ENCODE measurements around the gene OGFR.

The OGFR gene

DNA sequence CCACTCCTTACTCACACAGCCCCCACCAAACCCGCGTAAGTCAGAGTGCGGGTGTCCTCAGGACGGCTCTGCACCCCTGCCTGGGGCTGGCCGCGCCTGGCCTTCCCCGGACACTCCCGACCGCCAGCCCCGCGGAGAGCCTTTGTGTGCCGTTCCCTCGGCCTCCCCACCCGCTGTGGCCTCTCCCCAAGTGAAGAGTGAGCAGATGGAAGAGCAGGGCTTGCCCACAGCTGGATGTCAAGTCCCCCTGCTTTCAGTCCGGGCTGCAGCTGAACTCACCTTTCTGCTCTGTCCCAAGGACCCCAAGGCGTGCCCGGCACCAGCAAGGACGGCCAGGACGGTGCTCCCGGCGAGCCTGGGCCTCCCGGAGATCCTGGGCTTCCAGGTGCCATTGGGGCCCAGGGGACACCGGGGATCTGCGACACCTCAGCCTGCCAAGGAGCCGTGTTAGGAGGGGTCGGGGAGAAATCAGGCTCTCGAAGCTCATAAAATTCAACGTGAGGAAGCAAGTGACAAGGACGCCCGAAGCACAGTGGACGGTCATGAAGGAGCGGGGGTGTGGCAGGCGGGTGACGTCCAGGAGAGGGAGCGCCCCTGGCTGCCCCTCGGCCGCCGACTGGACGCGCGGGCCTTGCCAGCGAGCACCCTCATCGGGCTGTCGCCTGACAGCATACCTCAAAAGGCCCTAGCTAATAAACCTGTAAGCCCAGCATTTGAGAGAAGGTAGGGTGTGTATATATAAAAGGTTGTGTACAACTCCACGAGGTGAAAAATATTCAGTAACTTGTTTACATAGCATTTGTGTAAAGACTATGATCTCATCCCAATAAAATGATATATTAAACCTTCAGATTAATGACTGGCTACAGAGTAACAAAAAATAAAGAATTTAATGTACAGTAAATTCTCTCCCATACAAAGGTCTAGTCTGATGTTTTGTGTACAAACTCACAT, 35.9 kb downstream of the OGFR start:
- H3K4me1 ChIP-seq (ENCODE audit: control insufficient read depth, insufficient read depth, low read length): 0 out of 2 replicates have a peak, but pooled peaks cover 3% of the 10 kb centered on the region
- ChIA-PET CTCF (interaction anchor here (0.6 kb wide), 1 partner anchor 15 kb away, joined by 3 read pairs; no protein-coding TSS in a partner anchor), POLR2A (no interaction called here)
- no peaks in the 10 kb centered on the region for H3K9me3 ChIP-seq (ENCODE audit: control insufficient read depth, insufficient read depth, low read depth, low read length)
- no peak overlapping the region for H3K4me3 ChIP-seq (ENCODE audit: low read depth, low read length)
- peaks cover 0 to 46% of the 10 kb centered on the region in 2 experiments; a peak in 2 of 3 replicates for H3K36me3 ChIP-seq (ENCODE audit: control insufficient read depth in 2 of 2, insufficient read depth in 1 of 2, low read length in 2 of 2)
- TF ChIP-seq SCRT2 (tag by site-specific recombination; IDR thresholded peaks at IDR 0.05) (0 out of 2 replicates have a peak, but pooled peaks have one; percentile 27), ZIC2 (tag by site-specific recombination; IDR thresholded peaks at IDR 0.05) (peak; percentile 93), ZNF341 (tag by site-specific recombination; IDR thresholded peaks at IDR 0.05; ENCODE audit: low read depth) (0 out of 2 replicates have a peak, but pooled peaks have one; percentile 33)
- TF ChIP-seq, protein P1, sequence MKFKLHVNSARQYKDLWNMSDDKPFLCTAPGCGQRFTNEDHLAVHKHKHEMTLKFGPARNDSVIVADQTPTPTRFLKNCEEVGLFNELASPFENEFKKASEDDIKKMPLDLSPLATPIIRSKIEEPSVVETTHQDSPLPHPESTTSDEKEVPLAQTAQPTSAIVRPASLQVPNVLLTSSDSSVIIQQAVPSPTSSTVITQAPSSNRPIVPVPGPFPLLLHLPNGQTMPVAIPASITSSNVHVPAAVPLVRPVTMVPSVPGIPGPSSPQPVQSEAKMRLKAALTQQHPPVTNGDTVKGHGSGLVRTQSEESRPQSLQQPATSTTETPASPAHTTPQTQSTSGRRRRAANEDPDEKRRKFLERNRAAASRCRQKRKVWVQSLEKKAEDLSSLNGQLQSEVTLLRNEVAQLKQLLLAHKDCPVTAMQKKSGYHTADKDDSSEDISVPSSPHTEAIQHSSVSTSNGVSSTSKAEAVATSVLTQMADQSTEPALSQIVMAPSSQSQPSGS (tag by site-specific recombination; IDR thresholded peaks at IDR 0.05; ENCODE audit: low read depth): no peak
- no peak overlapping the region for H3K27ac ChIP-seq (ENCODE audit: extremely low read depth, low read depth, low read length)

- Histone ChIP-seq H3K4me3 (ENCODE audit: low read depth, low read length) (no peak overlapping the region), H3K36me3 (ENCODE audit: control insufficient read depth in 2 of 2, insufficient read depth in 1 of 2, low read length in 2 of 2) (peaks cover 0 to 45% of the 10 kb centered on the region in 2 experiments; a peak in 2 of 3 replicates), H3K4me1 (ENCODE audit: control insufficient read depth, insufficient read depth, low read length) (0 out of 2 replicates have a peak, but pooled peaks cover 3% of the 10 kb centered on the region), H3K27ac (ENCODE audit: extremely low read depth, low read depth, low read length) (no peak overlapping the region), H3K9me3 (ENCODE audit: control insufficient read depth, insufficient read depth, low read depth, low read length) (no peaks in the 10 kb centered on the region)
- CTCF ChIA-PET: interaction anchor here (0.6 to 1.1 kb wide), 3 partner anchors 18 to 342 kb away, joined by 3 to 5 read pairs (median 3); no protein-coding TSS in a partner anchor
- TF ChIP-seq ZNF239 (tag by site-specific recombination; IDR thresholded peaks at IDR 0.05): no peak
- no peak for TF ChIP-seq ZNF580 (tag by site-specific recombination; IDR thresholded peaks at IDR 0.05)
- TF ChIP-seq ZNF658 (tag by site-specific recombination; IDR thresholded peaks at IDR 0.05): no peak
- no peak for TF ChIP-seq ZNF571 (tag by site-specific recombination; IDR thresholded peaks at IDR 0.05)
- TF ChIP-seq ZBTB20 (tag by site-specific recombination; IDR thresholded peaks at IDR 0.05): no peak
- TF ChIP-seq PRDM1 (tag by site-specific recombination; IDR thresholded peaks at IDR 0.05): no peak
- TF ChIP-seq TRIM28 (IDR thresholded peaks at IDR 0.05; ENCODE audit: borderline replicate concordance, low read length): no peak
- TF ChIP-seq ZNF23 (tag by site-specific recombination; IDR thresholded peaks at IDR 0.05; ENCODE audit: borderline replicate concordance): no peak
- POLR2A ChIA-PET: no interaction called here
Observed at GRCh38 chr20:62841705-62842212, 37.1 kb downstream of the OGFR start.

DNA sequence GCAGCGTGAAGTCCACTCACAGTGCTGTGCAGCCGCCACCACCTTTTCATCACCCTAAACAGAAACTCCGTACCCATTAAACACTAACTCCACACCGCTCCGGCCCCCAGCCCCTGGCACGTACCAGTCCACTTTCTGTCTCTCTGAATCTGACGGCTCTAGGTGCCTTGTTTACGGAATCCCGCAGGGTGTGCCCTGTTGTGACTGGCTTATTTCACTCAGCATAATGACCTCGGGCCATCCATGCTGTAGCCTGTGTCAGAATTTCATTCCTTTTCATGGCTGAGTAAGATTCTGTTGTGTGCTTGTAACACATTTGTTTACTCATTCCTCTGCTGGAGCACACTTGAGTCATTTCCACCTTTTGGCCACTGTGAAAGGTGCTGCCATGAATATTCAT, 39.0 kb downstream of the OGFR start:
- no peak overlapping the region for H3K4me3 ChIP-seq (ENCODE audit: low read depth, low read length)
- ChIA-PET CTCF (no interaction called here), POLR2A (no interaction called here)
- H3K36me3 ChIP-seq (ENCODE audit: control insufficient read depth in 2 of 2, insufficient read depth in 1 of 2, low read length in 2 of 2): peaks cover 0 to 37% of the 10 kb centered on the region in 2 experiments; a peak in 2 of 3 replicates
- H3K27ac ChIP-seq (ENCODE audit: extremely low read depth, low read depth, low read length): no peak overlapping the region
- TF ChIP-seq, protein P1 (tag by site-specific recombination; IDR thresholded peaks at IDR 0.05; ENCODE audit: low read depth): no peak
- TF ChIP-seq ZNF146 (tag by site-specific recombination; IDR thresholded peaks at IDR 0.05) (peak; percentile 78), ZNF600 (tag by site-specific recombination; IDR thresholded peaks at IDR 0.05) (peak; percentile 56), ZSCAN23 (tag by site-specific recombination; IDR thresholded peaks at IDR 0.05) (no peak), ZNF76 (tag by site-specific recombination; IDR thresholded peaks at IDR 0.05; ENCODE audit: borderline replicate concordance, low read depth) (no peak), ZNF350 (tag by site-specific recombination; IDR thresholded peaks at IDR 0.05) (no peak), HOXC10 (CRISPR knock-in tag; IDR thresholded peaks at IDR 0.05) (no peak), HOXD13 (CRISPR knock-in tag; IDR thresholded peaks at IDR 0.05; ENCODE audit: borderline replicate concordance) (no peak), ZFP69B (tag by site-specific recombination; IDR thresholded peaks at IDR 0.05) (no peak), ZBTB1 (tag by site-specific recombination; IDR thresholded peaks at IDR 0.05) (no peak), SP3 (tag by site-specific recombination; IDR thresholded peaks at IDR 0.05) (no peak), RBAK (tag by site-specific recombination; IDR thresholded peaks at IDR 0.05) (no peak), ZNF621 (tag by site-specific recombination; IDR thresholded peaks at IDR 0.05) (no peak)
- TF ChIP-seq, protein P2, sequence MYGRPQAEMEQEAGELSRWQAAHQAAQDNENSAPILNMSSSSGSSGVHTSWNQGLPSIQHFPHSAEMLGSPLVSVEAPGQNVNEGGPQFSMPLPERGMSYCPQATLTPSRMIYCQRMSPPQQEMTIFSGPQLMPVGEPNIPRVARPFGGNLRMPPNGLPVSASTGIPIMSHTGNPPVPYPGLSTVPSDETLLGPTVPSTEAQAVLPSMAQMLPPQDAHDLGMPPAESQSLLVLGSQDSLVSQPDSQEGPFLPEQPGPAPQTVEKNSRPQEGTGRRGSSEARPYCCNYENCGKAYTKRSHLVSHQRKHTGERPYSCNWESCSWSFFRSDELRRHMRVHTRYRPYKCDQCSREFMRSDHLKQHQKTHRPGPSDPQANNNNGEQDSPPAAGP (tag by site-specific recombination; IDR thresholded peaks at IDR 0.05): no peak
- no peaks in the 10 kb centered on the region for H3K9me3 ChIP-seq (ENCODE audit: control insufficient read depth, insufficient read depth, low read depth, low read length)
- H3K4me1 ChIP-seq (ENCODE audit: control insufficient read depth, insufficient read depth, low read length): no peaks in the 10 kb centered on the region
